HepG2 (cell line): ENCODE data around the gene DENND1C. TPM values are rescaled to one million over a fixed set of nuclear protein-coding genes. Genes with fewer than 3 reads are reported as not detected.

Source experiments
- FOXA1 ChIP-seq, 2 experiments: fragments of 450-650 bp in 1 of 2; sonication (generic) in 1 of 2; formaldehyde crosslinking in 1 of 2; IDR thresholded peaks; 2 replicates each; pipeline versions ENCODE4 v1.4.0 to v1.6.1; 2016 to 2020; ENCODE audit warnings: missing genetic modification reagents in 1 of 2
- HNF4G ChIP-seq, 2 experiments: sonication (generic) in 1 of 2; formaldehyde crosslinking in 1 of 2; IDR thresholded peaks; 2 replicates each; pipeline versions ENCODE4 v1.4.0 to v1.6.1; 2011 to 2020; ENCODE audit warnings: borderline replicate concordance in 2 of 2, low read depth in 2 of 2, mild to moderate bottlenecking in 2 of 2, low read length in 1 of 2, missing genetic modification reagents in 1 of 2, moderate library complexity in 1 of 2
- SP4 ChIP-seq: sonication (generic); formaldehyde crosslinking; IDR thresholded peaks from 2 replicates; pipeline ENCODE4 v1.8.1; 2023; ENCODE audit warnings: mild to moderate bottlenecking, missing genetic modification reagents
- TEAD2 ChIP-seq: sonication (generic); formaldehyde crosslinking; IDR thresholded peaks from 2 replicates; pipeline ENCODE4 v1.9.0; 2021; ENCODE audit warnings: missing genetic modification reagents
- ZC3H13 ChIP-seq: sonication (generic); formaldehyde crosslinking; IDR thresholded peaks from 2 replicates; pipeline ENCODE4 v1.8.1; 2023; ENCODE audit warnings: mild to moderate bottlenecking, missing genetic modification reagents, moderate library complexity
- ZNF335 ChIP-seq: sonication (generic); formaldehyde crosslinking; IDR thresholded peaks from 2 replicates; pipeline ENCODE4 v1.4.0; 2020; ENCODE audit warnings: missing genetic modification reagents
- ZNF629 ChIP-seq: sonication (generic); formaldehyde crosslinking; conservative IDR thresholded peaks from 2 replicates; pipeline ENCODE4 v1.5.0; 2020; ENCODE audit warnings: missing genetic modification reagents
- polyA plus RNA-seq, 8 experiments: library from polyadenylated mRNA; depleted of rRNA in 3 of 8; stranded (reverse) in 7 of 8; unstranded in 1 of 8; fragments of >200 nt; fragmentation: Illumina TruSeq in 4 of 8; extraction: Trizol in 4 of 8; gene quantifications; 2 replicates each; pipeline versions ENCODE4 v1.2.1 to v1.2.3, GENCODE V29; 2011 to 2016; ENCODE audit warnings: low read depth in 4 of 8, missing spikeins in 1 of 8, mixed read lengths in 1 of 8; ENCODE audit not compliant: insufficient read depth in 1 of 8
- total RNA-seq, 5 experiments: library from RNA; depleted of rRNA; stranded (reverse); fragments of >200 nt; fragmentation: Illumina TruSeq; extraction: Trizol; gene quantifications; 2 replicates each; pipeline ENCODE4 v1.2.3, GENCODE V29; 2016; ENCODE audit warnings: low read depth in 1 of 5
- TF ChIP-seq, protein P1 (sequence below): sonication (generic); formaldehyde crosslinking; IDR thresholded peaks from 2 replicates; pipeline ENCODE4 v1.8.1; 2023; ENCODE audit warnings: mild to moderate bottlenecking, missing genetic modification reagents
- TF ChIP-seq, protein P2 (sequence below): sonication (generic); formaldehyde crosslinking; IDR thresholded peaks from 2 replicates; pipeline ENCODE4 v1.5.1; 2020; ENCODE audit warnings: missing genetic modification reagents, mild to moderate bottlenecking, borderline replicate concordance
- TF ChIP-seq, protein P3 (sequence below): sonication (generic); formaldehyde crosslinking; IDR thresholded peaks from 2 replicates; pipeline ENCODE4 v1.4.0; 2020; ENCODE audit warnings: mild to moderate bottlenecking, missing genetic modification reagents
- TF ChIP-seq, protein P4 (sequence below): sonication (generic); formaldehyde crosslinking; IDR thresholded peaks from 2 replicates; pipeline ENCODE4 v1.5.1; 2020; ENCODE audit warnings: mild to moderate bottlenecking, missing genetic modification reagents, moderate library complexity
- TF ChIP-seq, protein P5 (sequence below): sonication (generic); formaldehyde crosslinking; IDR thresholded peaks from 2 replicates; pipeline ENCODE4 v1.8.0; 2022; ENCODE audit warnings: missing genetic modification reagents, mild to moderate bottlenecking, borderline replicate concordance

DENND1C gene
- total and polyA plus RNA-seq, 2 of the 13 experiments (the other 11 are each of a cell fraction or from before 2014, with no cell fraction given), result 0.04 to 0.73 TPM

DNA sequence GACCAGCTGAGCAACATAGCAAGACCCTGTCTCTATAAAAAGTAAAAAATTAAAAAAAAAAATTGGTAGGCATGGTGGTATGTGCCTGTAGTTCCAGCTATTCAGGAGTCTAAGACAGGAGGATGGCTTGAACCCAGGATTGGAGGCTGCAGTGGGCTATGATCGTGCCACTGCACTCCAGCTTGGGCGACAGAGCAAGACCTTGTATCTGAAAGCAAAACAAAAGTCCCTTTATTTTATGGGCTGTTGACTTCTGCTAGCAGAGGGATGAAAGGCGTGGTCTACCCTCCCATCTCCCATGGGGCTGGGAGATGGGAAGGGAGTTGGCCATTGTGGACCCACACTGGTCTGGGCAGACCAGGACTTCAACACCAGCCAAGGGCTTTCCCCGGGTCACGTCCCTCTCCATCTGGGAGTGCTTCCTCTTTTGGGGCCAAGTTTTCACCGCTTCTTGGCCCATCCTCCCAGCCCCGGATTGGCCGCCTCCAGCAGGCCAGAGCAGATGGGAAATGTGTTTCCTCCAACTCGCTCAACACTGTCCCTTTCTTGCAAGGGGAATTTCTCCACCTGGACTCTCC, 47.0 kb upstream of the DENND1C start (continued):
- TF ChIP-seq, protein P1, sequence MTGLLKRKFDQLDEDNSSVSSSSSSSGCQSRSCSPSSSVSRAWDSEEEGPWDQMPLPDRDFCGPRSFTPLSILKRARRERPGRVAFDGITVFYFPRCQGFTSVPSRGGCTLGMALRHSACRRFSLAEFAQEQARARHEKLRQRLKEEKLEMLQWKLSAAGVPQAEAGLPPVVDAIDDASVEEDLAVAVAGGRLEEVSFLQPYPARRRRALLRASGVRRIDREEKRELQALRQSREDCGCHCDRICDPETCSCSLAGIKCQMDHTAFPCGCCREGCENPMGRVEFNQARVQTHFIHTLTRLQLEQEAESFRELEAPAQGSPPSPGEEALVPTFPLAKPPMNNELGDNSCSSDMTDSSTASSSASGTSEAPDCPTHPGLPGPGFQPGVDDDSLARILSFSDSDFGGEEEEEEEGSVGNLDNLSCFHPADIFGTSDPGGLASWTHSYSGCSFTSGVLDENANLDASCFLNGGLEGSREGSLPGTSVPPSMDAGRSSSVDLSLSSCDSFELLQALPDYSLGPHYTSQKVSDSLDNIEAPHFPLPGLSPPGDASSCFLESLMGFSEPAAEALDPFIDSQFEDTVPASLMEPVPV, result no peak
- TF ChIP-seq ZC3H13, result no peak
- no peak for TF ChIP-seq ZNF629 (CRISPR knock-in tag)
- no peak for TF ChIP-seq FOXA1 (IDR thresholded peaks at IDR 0.05)
- TF ChIP-seq FOXA1 (CRISPR knock-in tag; IDR thresholded peaks at IDR 0.05), result 0 out of 2 replicates have a peak, but pooled peaks have one; percentile 28
- TF ChIP-seq, protein P2, sequence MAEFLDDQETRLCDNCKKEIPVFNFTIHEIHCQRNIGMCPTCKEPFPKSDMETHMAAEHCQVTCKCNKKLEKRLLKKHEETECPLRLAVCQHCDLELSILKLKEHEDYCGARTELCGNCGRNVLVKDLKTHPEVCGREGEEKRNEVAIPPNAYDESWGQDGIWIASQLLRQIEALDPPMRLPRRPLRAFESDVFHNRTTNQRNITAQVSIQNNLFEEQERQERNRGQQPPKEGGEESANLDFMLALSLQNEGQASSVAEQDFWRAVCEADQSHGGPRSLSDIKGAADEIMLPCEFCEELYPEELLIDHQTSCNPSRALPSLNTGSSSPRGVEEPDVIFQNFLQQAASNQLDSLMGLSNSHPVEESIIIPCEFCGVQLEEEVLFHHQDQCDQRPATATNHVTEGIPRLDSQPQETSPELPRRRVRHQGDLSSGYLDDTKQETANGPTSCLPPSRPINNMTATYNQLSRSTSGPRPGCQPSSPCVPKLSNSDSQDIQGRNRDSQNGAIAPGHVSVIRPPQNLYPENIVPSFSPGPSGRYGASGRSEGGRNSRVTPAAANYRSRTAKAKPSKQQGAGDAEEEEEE (CRISPR knock-in tag), result no peak
- no peak for TF ChIP-seq SP4 (CRISPR knock-in tag)
- TF ChIP-seq, protein P3, sequence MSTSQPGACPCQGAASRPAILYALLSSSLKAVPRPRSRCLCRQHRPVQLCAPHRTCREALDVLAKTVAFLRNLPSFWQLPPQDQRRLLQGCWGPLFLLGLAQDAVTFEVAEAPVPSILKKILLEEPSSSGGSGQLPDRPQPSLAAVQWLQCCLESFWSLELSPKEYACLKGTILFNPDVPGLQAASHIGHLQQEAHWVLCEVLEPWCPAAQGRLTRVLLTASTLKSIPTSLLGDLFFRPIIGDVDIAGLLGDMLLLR (CRISPR knock-in tag), result no peak
- TF ChIP-seq HNF4G (IDR thresholded peaks at IDR 0.05; ENCODE audit: borderline replicate concordance, low read depth, low read length), result no peak
- no peak for TF ChIP-seq HNF4G (CRISPR knock-in tag; IDR thresholded peaks at IDR 0.05; ENCODE audit: borderline replicate concordance, low read depth)
- TF ChIP-seq TEAD2, result no peak
- TF ChIP-seq, protein P4, sequence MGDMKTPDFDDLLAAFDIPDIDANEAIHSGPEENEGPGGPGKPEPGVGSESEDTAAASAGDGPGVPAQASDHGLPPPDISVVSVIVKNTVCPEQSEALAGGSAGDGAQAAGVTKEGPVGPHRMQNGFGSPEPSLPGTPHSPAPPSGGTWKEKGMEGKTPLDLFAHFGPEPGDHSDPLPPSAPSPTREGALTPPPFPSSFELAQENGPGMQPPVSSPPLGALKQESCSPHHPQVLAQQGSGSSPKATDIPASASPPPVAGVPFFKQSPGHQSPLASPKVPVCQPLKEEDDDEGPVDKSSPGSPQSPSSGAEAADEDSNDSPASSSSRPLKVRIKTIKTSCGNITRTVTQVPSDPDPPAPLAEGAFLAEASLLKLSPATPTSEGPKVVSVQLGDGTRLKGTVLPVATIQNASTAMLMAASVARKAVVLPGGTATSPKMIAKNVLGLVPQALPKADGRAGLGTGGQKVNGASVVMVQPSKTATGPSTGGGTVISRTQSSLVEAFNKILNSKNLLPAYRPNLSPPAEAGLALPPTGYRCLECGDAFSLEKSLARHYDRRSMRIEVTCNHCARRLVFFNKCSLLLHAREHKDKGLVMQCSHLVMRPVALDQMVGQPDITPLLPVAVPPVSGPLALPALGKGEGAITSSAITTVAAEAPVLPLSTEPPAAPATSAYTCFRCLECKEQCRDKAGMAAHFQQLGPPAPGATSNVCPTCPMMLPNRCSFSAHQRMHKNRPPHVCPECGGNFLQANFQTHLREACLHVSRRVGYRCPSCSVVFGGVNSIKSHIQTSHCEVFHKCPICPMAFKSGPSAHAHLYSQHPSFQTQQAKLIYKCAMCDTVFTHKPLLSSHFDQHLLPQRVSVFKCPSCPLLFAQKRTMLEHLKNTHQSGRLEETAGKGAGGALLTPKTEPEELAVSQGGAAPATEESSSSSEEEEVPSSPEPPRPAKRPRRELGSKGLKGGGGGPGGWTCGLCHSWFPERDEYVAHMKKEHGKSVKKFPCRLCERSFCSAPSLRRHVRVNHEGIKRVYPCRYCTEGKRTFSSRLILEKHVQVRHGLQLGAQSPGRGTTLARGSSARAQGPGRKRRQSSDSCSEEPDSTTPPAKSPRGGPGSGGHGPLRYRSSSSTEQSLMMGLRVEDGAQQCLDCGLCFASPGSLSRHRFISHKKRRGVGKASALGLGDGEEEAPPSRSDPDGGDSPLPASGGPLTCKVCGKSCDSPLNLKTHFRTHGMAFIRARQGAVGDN (CRISPR knock-in tag), result peak; percentile 23; the same call in 1 of the 2 replicates
- TF ChIP-seq, protein P5, sequence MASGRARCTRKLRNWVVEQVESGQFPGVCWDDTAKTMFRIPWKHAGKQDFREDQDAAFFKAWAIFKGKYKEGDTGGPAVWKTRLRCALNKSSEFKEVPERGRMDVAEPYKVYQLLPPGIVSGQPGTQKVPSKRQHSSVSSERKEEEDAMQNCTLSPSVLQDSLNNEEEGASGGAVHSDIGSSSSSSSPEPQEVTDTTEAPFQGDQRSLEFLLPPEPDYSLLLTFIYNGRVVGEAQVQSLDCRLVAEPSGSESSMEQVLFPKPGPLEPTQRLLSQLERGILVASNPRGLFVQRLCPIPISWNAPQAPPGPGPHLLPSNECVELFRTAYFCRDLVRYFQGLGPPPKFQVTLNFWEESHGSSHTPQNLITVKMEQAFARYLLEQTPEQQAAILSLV (CRISPR knock-in tag), result no peak
- TF ChIP-seq ZNF335, result 0 out of 2 replicates have a peak, but pooled peaks have one; percentile 14
